Hippocampal formation (tissue), 2 donors: Measurements from ENCODE around the gene PDK2.
A peak's percentile ranks its signal among the peaks of the same experiment; 100 is the strongest.

Experiments used
- DNase-seq, 2 donors: peaks; one replicate each; lab custom pipeline; 2025; lab: John Stamatoyannopoulos, UW

PDK2 gene

GRCh38 chr17:50100921-50101345, 5.8 kb downstream of the PDK2 start:
- peak in 1 of 2 donors; percentile 27 for DNase-seq

GRCh38 chr17:50101346-50102163, 6.4 kb downstream of the PDK2 start:
- peak in 1 of 2 donors; percentile 38 for DNase-seq

- DNase-seq = peak in 1 of 2 donors; percentile 56
Observed at GRCh38 chr17:50102164-50102991, 7.2 kb downstream of the PDK2 start.

GRCh38 chr17:50103252-50103651, 8.1 kb downstream of the PDK2 start:
- no peak for DNase-seq

- no peak for DNase-seq
Observed at GRCh38 chr17:50103941-50104340, 8.8 kb downstream of the PDK2 start.

- DNase-seq = no peak
Observed at GRCh38 chr17:50105811-50106210, 10.7 kb downstream of the PDK2 start.

- DNase-seq = no peak
Observed at GRCh38 chr17:50106393-50107131, 11.4 kb downstream of the PDK2 start.

- no peak for DNase-seq
Observed at GRCh38 chr17:50107790-50108414, 12.8 kb downstream of the PDK2 start.

- no peak for DNase-seq
Observed at GRCh38 chr17:50108556-50108955, 13.4 kb downstream of the PDK2 start.

- DNase-seq = no peak
Observed at GRCh38 chr17:50109207-50109606, 14.1 kb downstream of the PDK2 start.

GRCh38 chr17:50109785-50110184, 14.6 kb downstream of the PDK2 start:
- DNase-seq = no peak

GRCh38 chr17:50110591-50111349, 15.6 kb downstream of the PDK2 start:
- DNase-seq = no peak

- peak in 1 of 2 donors; percentile 25 for DNase-seq
Observed at GRCh38 chr17:50111673-50112655, 16.8 kb downstream of the PDK2 start.

GRCh38 chr17:50112694-50113093, 17.5 kb downstream of the PDK2 start:
- DNase-seq = no peak

- DNase-seq = no peak
Observed at GRCh38 chr17:50113624-50114320, 18.6 kb downstream of the PDK2 start.

- DNase-seq = no peak
Observed at GRCh38 chr17:50114401-50114800, 19.2 kb downstream of the PDK2 start.

- DNase-seq = peak in 1 of 2 donors; percentile 32
Observed at GRCh38 chr17:50114849-50115357, 19.8 kb downstream of the PDK2 start.

- DNase-seq = no peak
Observed at GRCh38 chr17:50115756-50116155, 20.6 kb downstream of the PDK2 start.
